WTC11 (cell line): Measurements from ENCODE around the gene MT1F.

ENCODE experiments used
- ATF1 ChIP-seq: sonication (generic); formaldehyde crosslinking; IDR thresholded peaks from 2 replicates; pipeline ENCODE4 v1.8.1; 2023; ENCODE audit warnings: mild to moderate bottlenecking, moderate library complexity, missing genetic modification reagents
- CTCF ChIP-seq: fragments of 200-600 bp; IDR thresholded peaks from 2 replicates; pipeline ENCODE4 v1.8.0; 2022; ENCODE audit warnings: antibody characterized with exemption

- TF ChIP-seq ATF1 (CRISPR knock-in tag) = no peak
- TF ChIP-seq CTCF = no peak
Observed at GRCh38 chr16:56631197-56631596, 26.6 kb upstream of the MT1F start.
